ENCODE data around the gene IPO13.

Gene IPO13

GRCh38 chr1:44010935-44011471, 64.3 kb downstream of the IPO13 start:
- no peak for DNase-seq (ENCODE audit: low read depth, low spot score)

- no peak for DNase-seq (ENCODE audit: low read depth, low spot score)
Observed at GRCh38 chr1:44012404-44012803, 65.7 kb downstream of the IPO13 start.

GRCh38 chr1:44012941-44013609, 66.3 kb downstream of the IPO13 start:
- no peak for DNase-seq (ENCODE audit: low read depth, low spot score)

GRCh38 chr1:44013949-44014348, 67.2 kb downstream of the IPO13 start:
- DNase-seq (ENCODE audit: low read depth, low spot score) = no peak

- DNase-seq (ENCODE audit: low read depth, low spot score) = no peak
Observed at GRCh38 chr1:44014365-44015104, 67.8 kb downstream of the IPO13 start.

- DNase-seq (ENCODE audit: low read depth, low spot score) = no peak
Observed at GRCh38 chr1:44015206-44015605, 68.5 kb downstream of the IPO13 start.

- no peak for DNase-seq (ENCODE audit: low read depth, low spot score)
Observed at GRCh38 chr1:44016041-44016889, 69.5 kb downstream of the IPO13 start.

GRCh38 chr1:44016890-44017400, 70.2 kb downstream of the IPO13 start:
- no peak for DNase-seq (ENCODE audit: low read depth, low spot score)
